ENCODE measurements around the gene GGA3.
"Not testable (repeated sequence)": the region's sequence is repeated elsewhere in the genome, so short reads cannot be mapped to it uniquely, and the experiment has no call there.

The GGA3 gene

DNA sequence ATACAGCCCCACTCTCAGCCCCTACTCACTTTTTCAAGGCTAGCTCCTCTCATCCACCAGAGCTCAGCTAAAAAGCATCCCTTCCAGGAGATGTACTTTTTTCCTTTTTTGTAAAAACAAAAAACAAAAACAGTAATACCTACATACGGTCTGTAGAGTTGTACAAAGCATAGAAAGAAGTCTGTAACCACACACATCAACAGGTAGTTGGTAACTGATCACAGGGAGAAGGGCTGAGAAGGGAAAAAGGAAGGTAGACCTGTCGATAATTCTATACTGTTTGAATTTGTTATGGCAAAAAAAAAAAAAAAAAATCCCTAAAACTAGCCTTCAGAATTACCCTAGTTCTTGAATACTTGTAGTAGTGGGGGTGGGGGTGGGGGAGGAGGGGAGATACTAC is 27.0 kb upstream of the GGA3 start:
- ChIA-PET CTCF (interaction anchor here (1.4 to 13.0 kb wide), 8 partner anchors 9 to 124 kb away, joined by 5 to 108 read pairs (median 12); partner anchors contain the start of genes GRB2 and MIF4GD), POLR2A (interaction anchor here (0.7 to 1.8 kb wide), 7 partner anchors 10 to 174 kb away, joined by 5 to 27 read pairs (median 11); partner anchors contain the start of genes GRB2 and MIF4GD)
- no peak for TF ChIP-seq CTCF (IDR thresholded peaks at IDR 0.05; ENCODE audit: control extremely low read depth, extremely low read depth, low read depth, missing control alignments)
- no peak for DNase-seq (ENCODE audit: extremely low spot score)

DNA sequence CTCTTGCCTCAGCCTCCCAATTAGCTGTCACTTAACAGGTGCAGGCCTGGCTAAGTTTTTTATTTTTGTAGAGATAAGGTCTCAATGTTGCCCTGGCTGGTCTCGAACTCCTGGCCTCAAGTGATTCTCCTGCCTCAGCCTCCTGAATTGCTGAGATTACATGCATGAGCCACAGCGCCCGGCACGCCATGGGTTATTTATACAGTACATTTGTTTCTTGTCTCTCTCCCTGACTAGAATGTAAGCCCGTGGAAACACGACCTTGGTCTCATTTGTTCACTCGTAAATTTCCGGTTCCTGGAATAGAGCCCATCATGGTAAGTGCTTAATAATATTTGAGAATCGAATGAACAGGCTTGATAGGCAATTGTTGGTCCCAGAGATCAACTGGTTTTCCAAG is 25.8 kb upstream of the GGA3 start:
- POLR2A ChIA-PET, result no interaction called here
- DNase-seq (ENCODE audit: extremely low spot score), result no peak
- CTCF ChIA-PET, result interaction anchor here (1.1 to 5.1 kb wide), 2 partner anchors 16 to 122 kb away, joined by 3 to 30 read pairs; partner anchors contain the start of gene MIF4GD
- no peak for TF ChIP-seq CTCF (IDR thresholded peaks at IDR 0.05; ENCODE audit: control extremely low read depth, extremely low read depth, low read depth, missing control alignments)

DNA sequence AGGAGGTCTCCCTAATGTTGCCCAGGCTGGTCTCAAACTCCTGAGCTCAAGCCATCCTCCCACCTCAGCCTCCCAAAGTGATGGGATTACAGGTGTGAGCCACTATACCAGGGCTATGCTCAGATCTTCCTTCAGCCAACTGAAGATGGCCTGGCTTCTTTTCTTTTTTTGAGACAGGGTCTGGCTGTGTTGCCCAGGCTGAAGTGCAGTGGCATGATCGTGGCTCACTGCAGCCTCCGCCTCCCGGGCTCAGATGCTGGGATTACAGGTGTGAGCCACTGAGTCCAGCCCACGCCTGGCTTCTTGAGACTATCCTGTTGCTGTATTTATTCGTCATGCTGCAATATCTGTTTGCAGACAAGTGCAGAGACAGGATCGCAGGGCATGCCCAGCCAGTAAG is 23.7 kb upstream of the GGA3 start:
- DNase-seq (ENCODE audit: extremely low spot score), result no peak
- ChIA-PET POLR2A (interaction anchor here (0.5 kb wide), 1 partner anchor 9 kb away, joined by 15 read pairs; no protein-coding TSS in a partner anchor), CTCF (interaction anchor here (1.3 to 5.1 kb wide), 5 partner anchors 9 to 127 kb away, joined by 3 to 30 read pairs (median 4); partner anchors contain the start of gene MIF4GD)
- TF ChIP-seq CTCF (IDR thresholded peaks at IDR 0.05; ENCODE audit: control extremely low read depth, extremely low read depth, low read depth, missing control alignments), result no peak

- ChIA-PET CTCF (interaction anchor here (2.6 to 4.6 kb wide), 2 partner anchors 9 kb away, joined by 21 to 30 read pairs; partner anchors contain the start of genes MIF4GD and SLC25A19), POLR2A (interaction anchor here (0.7 kb wide), 1 partner anchor 504 kb away, joined by 6 read pairs; the partner anchor contains the start of gene UNK)
- DNase-seq (ENCODE audit: extremely low spot score), result not testable (repeated sequence)
Observed at GRCh38 chr17:75280189-75280588, 18.8 kb upstream of the GGA3 start.

DNA sequence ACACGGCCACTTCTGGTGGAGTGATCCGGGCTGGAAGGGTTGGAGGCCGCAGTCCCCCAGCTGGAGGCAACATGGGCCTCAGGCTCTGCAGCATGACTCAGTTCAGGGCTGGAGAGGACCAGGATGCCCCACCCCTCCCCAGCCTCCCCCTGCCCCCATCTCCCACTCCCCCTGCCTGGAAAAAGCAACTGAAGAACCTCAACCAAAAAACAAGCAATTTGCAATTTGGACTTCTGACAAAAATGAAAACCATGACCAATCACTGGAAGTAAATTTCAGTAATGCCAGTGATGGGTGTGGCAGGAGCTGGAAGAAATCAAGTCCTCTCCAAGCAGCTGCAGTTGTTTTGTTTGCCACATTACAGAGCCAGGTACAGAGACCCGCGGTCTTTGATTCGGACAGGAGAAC is 16.3 kb upstream of the GGA3 start:
- ChIA-PET CTCF (interaction anchor here (1.3 to 4.6 kb wide), 3 partner anchors 12 to 476 kb away, joined by 3 to 21 read pairs (median 4); partner anchors contain the start of gene SLC25A19), POLR2A (interaction anchor here (0.6 to 2.7 kb wide), 2 partner anchors 11 to 66 kb away, joined by 3 to 16 read pairs; partner anchors contain the start of gene SLC25A19)
- TF ChIP-seq CTCF (IDR thresholded peaks at IDR 0.05; ENCODE audit: control extremely low read depth, extremely low read depth, low read depth, missing control alignments), result no peak
- no peak for DNase-seq (ENCODE audit: extremely low spot score)

- DNase-seq (ENCODE audit: extremely low spot score), result no peak
- ChIA-PET CTCF (interaction anchor here (7.7 kb wide), 1 partner anchor 20 kb away, joined by 108 read pairs; the partner anchor contains the start of gene SLC25A19), POLR2A (interaction anchor here (2.3 kb wide), 1 partner anchor 15 kb away, joined by 11 read pairs; the partner anchor contains the start of gene SLC25A19)
- no peak for TF ChIP-seq CTCF (IDR thresholded peaks at IDR 0.05; ENCODE audit: control extremely low read depth, extremely low read depth, low read depth, missing control alignments)
Observed at GRCh38 chr17:75273977-75274708, 12.7 kb upstream of the GGA3 start.
